Activated CD4-positive, alpha-beta T cell treated with anti-CD3 and anti-CD28 coated beads, Interleukin-10, Interleukin-2, amounts not matched to agents 100 ng/mL and 50 ng/mL, durations not matched to agents 16 hours and 8 hours (primary cell): ENCODE measurements around the gene G0S2.

Source experiments
- DNase-seq: peaks from one replicate; pipeline ENCODE4 v3.0.0-alpha.2; 2020

G0S2 gene

GRCh38 chr1:209648931-209649776, 26.1 kb upstream of the G0S2 start:
- no peak for DNase-seq

GRCh38 chr1:209650454-209650853, 24.8 kb upstream of the G0S2 start:
- DNase-seq, result no peak

- DNase-seq, result peak; percentile 82
These were observed 24.0 kb upstream of the G0S2 start for GRCh38 chr1:209651138-209651587.

GRCh38 chr1:209652121-209652735, 23.0 kb upstream of the G0S2 start, which contains the start of gene LAMB3:
Gene LAMB3, minus strand, starts transcription at chr1:209652425. Its CDS starts 1,481 bp downstream, at chr1:209650944.
- DNase-seq, result no peak

GRCh38 chr1:209652873-209653401, 22.3 kb upstream of the G0S2 start:
- DNase-seq, result peak; percentile 39

- no peak for DNase-seq
These were observed 21.3 kb upstream of the G0S2 start for GRCh38 chr1:209653915-209654351.

- DNase-seq, result no peak
These were observed 19.6 kb upstream of the G0S2 start for GRCh38 chr1:209655411-209656231.

GRCh38 chr1:209657140-209657879, 17.9 kb upstream of the G0S2 start:
- peak; percentile 28 for DNase-seq

- no peak for DNase-seq
These were observed 17.3 kb upstream of the G0S2 start for GRCh38 chr1:209657918-209658317.

GRCh38 chr1:209659909-209660308, 15.3 kb upstream of the G0S2 start:
- DNase-seq, result peak; percentile 77

- no peak for DNase-seq
These were observed 14.1 kb upstream of the G0S2 start for GRCh38 chr1:209661071-209661470.

GRCh38 chr1:209662879-209663327, 12.3 kb upstream of the G0S2 start:
- DNase-seq, result no peak

- no peak for DNase-seq
These were observed 8.1 kb upstream of the G0S2 start for GRCh38 chr1:209667103-209667502.

- no peak for DNase-seq
These were observed 7.5 kb upstream of the G0S2 start for GRCh38 chr1:209667708-209668107.

GRCh38 chr1:209670441-209671082, 4.7 kb upstream of the G0S2 start:
- no peak for DNase-seq

GRCh38 chr1:209672705-209673630, 2.2 kb upstream of the G0S2 start:
- DNase-seq, result peak; percentile 91

GRCh38 chr1:209673631-209674417, 1.4 kb upstream of the G0S2 start:
- DNase-seq, result no peak

- no peak for DNase-seq
These were observed 448 bp downstream of the G0S2 start for GRCh38 chr1:209675565-209676154.

GRCh38 chr1:209678981-209679539, 3.8 kb downstream of the G0S2 start:
- no peak for DNase-seq
